Stimulated activated CD8-positive, alpha-beta memory T cell treated with anti-CD3 and anti-CD28 coated beads, Interleukin-12 subunit alpha, Interleukin-12 subunit beta, amount 100 ng/mL, for 24 hours (primary cell): ENCODE data around the gene PTPRF.

Experiments used
- DNase-seq: peaks from one replicate; pipeline ENCODE4 v3.0.0-alpha.2; 2020; ENCODE audit errors: extremely low read depth

Gene PTPRF

DNA sequence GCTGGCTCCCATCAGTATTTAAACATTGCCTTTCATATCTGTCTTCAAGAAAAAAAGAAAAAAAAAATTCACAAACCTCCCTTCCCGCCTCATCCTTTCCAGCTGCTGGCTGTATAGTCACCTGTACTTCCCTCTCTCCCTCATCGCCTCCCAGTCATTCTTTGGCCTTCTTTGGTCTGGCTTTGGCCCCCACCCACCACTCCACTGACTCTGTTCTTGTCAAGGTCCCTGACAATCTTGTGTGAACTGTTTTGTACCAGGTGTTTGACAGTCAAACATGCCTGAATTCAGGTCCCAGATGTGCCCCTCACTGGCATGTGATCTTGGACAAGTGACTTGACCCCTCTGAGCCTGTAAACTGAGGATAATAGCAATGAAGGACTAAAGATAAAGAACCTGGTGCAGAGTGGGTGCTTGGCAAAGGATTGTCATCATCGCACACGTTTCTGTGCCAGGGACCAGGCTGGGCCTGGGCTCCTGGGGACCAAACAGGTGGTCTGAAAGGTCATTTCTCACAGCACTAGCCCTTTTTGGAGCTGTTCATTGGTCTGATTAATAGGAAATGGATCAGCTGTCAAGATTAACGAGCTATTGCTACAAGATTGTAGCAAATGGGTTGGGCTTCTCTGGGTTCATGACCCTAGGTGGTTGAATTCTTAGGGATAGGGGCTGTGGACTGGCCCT lies 21.5 kb downstream of the PTPRF start:
- DNase-seq, result no peak

- no peak for DNase-seq
Measured at GRCh38 chr1:43552813-43553212, 22.1 kb downstream of the PTPRF start.

- DNase-seq, result no peak
Measured at GRCh38 chr1:43554444-43554992, 23.8 kb downstream of the PTPRF start.

DNA sequence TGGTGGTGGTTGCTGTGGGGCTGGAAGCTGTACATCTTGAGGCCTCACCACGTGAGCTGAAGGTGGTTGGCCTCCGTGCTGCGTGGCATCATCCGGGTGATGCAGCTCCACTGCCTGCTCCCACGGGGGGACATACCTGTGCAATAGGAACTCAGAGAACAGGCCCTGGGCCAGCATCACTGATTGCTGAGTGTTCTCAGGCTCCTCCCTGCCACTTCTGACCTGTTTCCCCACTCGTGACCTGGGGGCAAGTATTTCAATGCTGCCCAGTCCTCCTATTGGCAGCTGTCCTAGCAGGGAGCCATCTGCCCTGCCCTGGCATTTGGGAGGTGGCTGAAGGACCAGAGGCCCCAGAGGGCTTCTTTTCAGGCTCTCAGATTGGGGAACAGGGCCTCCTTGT lies 26.1 kb downstream of the PTPRF start:
- DNase-seq, result no peak

- no peak for DNase-seq
Measured at GRCh38 chr1:43557744-43558245, 27.1 kb downstream of the PTPRF start.

- DNase-seq, result no peak
Measured at GRCh38 chr1:43558346-43558841, 27.7 kb downstream of the PTPRF start.

GRCh38 chr1:43559714-43560113 lies 29.0 kb downstream of the PTPRF start:
- no peak for DNase-seq

DNA sequence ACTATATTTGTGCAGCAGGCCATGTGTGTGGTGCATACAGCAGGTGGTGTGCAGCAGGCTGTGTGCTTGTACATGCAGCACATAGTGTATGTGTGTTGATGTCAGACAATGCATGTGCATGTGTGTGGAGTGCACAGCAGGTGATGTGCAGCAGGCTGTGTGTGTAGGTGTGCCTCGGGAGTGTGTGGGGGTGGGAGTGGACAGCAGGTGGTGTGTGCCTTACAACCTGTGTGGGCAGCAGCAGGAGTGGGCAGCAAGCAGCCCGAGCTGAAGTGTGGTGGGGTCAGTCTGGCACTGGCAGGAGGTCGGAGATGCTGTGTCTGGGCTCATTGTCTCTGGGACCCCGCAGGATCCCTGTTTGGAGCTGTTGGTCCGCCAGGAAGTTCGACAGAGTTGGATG lies 29.6 kb downstream of the PTPRF start:
- DNase-seq, result no peak

- no peak for DNase-seq
Measured at GRCh38 chr1:43563876-43564539, 33.3 kb downstream of the PTPRF start.

- DNase-seq, result no peak
Measured at GRCh38 chr1:43564551-43565348, 34.1 kb downstream of the PTPRF start.

DNA sequence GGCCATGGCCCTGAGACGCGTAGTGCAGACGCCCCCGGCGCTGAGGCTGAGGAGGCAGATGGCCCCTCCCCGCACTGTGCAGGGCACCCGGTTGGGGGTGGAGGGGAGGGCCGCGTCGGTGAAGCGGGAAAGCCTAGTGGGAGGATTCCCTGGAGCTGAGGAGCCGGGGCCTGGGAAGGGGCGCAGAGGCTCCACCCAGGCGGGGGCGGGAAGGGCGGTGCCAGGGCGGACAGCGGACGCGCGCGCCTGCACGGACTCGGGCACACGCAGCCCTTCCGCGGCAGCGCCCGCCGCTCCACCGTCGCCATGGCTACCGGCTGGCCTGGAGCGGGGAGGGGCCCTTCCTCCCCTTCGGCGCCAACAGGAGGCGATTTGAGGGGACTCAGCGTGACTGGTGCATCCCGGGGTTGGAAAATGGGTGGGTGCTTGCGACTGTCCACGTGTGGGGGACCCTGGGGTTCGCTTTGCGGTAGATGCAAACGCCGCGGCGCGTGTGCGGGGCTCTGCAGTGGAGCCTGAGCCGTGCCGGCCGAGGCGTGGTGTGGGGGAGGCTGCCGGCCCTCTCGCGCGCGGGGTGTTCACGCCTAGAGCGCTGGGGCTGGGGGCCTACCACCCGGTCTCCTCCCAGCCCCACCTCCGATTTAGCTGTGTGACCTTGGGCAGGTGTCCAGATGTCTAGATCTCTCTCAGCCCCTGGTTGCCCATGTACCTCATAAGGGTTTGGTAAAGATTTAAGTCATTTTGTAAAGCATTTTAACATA lies 35.1 kb downstream of the PTPRF start:
- no peak for DNase-seq

DNA sequence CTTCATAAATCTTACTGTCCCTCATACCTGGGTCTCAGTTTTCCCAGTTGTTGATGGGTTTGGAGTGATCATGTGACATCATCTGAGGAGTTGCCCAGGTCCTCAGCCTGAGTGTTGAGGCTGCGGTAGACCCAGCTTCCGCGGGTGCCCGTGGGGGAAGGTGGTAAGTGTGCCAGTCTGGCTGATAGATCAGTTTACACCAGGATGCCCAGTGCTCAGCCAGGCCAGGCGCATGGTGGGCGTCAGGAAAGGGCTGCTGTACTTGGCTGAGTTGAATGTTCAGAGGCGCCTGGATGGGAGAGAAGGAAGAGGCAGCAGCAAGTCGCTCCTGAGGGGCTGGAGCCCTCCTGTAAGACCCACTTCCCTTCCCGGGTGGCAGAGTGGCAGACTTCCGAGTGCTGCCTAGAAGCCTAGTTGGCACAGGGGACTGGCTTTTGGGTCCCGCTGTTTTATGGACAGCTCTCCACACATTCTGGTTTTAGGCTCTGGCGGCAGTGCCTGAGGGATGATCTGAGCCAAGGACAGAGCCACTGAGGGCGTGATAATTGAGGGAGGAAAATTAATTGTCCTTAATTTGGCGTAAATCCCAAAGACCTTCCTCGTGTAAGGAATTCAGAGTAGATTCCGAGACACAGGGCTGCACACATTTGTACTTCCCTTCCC lies 35.8 kb downstream of the PTPRF start:
- no peak for DNase-seq

DNA sequence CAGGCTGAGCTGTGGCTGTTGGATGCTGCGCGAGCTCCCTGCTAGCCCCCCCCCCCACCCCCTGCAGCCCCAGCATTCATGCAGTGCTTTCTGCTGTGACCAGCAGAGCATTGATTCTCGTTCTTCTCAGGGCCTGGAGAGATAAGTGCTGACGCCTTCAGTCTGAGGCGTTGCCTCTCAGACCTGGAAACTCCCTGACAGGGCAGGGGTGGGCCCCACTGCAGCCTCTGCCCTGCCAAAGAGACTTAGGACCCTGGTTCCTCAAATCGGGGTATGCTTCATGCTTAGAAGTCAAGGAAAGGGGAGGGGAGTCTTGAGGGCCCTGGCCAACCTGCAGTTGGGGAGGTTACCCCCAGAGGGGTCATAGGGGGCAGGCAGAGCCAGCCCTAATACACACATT lies 38.5 kb downstream of the PTPRF start:
- DNase-seq, result no peak

GRCh38 chr1:43570277-43570676 lies 39.6 kb downstream of the PTPRF start:
- DNase-seq, result no peak

- DNase-seq, result no peak
Measured at GRCh38 chr1:43570715-43571114, 40.0 kb downstream of the PTPRF start.

- no peak for DNase-seq
Measured at GRCh38 chr1:43572084-43572483, 41.4 kb downstream of the PTPRF start.

DNA sequence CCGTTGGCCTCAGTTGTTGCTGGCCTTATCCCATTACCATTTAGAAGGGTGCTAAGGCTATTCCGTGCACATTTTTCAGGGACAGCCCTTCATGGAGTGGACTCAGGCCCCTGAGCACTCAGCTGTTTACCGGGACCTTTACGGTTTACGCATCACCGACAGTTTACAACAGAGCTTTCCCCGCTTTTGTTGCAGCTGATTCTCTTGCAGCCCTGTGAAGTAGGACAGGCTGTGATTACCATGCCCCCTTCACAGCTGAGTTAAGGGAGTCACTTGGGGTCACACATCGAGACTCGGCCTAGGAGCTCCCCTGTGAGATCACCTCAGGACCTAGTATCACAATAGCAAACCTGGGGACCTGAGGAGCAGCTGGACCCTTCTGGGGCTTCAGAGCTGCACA lies 41.9 kb downstream of the PTPRF start:
- no peak for DNase-seq

DNA sequence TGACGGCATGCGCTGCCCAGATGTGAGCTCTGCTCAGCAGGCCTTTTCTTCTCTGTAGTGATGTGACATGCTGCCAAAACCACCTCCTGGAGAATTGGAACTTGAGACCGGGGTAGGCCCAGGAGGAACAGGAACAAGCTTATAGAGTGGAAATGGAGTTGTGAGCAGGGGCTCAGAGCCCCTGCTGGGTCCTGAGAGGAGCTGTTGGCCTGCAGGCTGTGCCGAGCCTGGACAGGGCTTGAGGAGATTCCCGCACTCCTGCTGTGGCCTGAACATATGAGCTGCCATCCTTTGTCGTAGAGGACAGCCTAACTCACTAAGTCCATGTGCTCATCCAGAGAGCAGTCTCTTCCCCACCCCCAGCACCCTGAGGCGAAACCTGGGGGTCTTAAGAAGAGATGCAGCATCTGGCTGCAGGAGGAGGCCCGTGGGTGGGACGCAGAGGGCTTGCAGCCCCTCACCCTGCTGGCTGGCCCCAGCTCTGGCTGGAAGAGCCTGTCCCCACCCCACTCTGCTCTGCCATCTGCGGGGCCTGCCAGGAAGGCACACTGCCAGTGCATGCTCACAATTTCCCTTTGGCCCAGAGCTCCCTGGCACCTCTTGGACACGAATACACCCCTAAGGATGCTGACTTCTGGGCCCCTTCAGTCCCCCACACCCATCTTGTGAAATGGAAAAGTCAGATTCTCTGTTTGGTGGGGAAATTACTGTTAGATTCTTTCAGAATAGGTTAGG lies 42.5 kb downstream of the PTPRF start:
- DNase-seq, result no peak

- no peak for DNase-seq
Measured at GRCh38 chr1:43576521-43576920, 45.8 kb downstream of the PTPRF start.
